ENCODE measurements around the gene CMBL. TPM values are rescaled to one million over a fixed set of nuclear protein-coding genes. Genes with fewer than 3 reads are reported as not detected.

Gene CMBL
- total RNA-seq, 2 donors from 2014 or later: 10.4 to 20.5 TPM

DNA sequence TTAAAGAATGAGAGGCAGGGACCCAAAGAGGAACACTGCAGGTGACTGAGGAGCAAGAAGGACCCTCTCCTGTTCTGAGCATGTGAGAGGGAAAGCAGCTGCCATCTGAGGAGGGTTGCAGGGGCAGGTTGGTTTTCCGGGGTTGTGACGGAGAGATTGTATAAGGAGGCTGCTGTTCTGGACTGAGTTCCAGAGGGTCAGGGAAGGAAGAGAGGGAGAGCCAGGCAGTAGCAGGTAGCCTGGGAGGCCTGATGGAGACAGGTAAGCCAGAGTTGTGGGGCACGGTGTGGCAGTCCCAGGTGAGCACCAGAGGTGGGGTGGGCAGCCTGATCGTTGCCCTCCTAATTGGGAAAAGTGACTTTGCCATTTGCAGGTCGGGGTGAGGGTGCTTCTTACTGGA, 47.8 kb downstream of the CMBL start:
- Histone ChIP-seq H3K27ac (ENCODE audit: low read depth, low read length) (no peak overlapping the region), H3K4me1 (ENCODE audit: control insufficient read depth, insufficient read depth, low read length) (peaks cover 13% of the 10 kb centered on the region), H3K9ac (ENCODE audit: extremely low read depth, low read length, poor library complexity, severe bottlenecking) (no peak overlapping the region), H3K36me3 (ENCODE audit: control insufficient read depth, insufficient read depth, low read length) (peaks cover 100% of the 10 kb centered on the region), H3K4me3 (ENCODE audit: low read length) (no peak overlapping the region), H3K9me3 (ENCODE audit: control insufficient read depth, low read length) (no peaks in the 10 kb centered on the region), H3K27me3 (ENCODE audit: control insufficient read depth, insufficient read depth, low read length, poor library complexity, severe bottlenecking) (no peaks in the 10 kb centered on the region)
- H3K27ac Mint-ChIP-seq: no peak overlapping the region
- WGBS, 2 experiments (ENCODE audit: insufficient coverage in 1 of 2, insufficient read length in 1 of 2): 95 to 97% methylated on average over 4 to 5 of the region's 5 CpGs
- TF ChIP-seq, protein P1, sequence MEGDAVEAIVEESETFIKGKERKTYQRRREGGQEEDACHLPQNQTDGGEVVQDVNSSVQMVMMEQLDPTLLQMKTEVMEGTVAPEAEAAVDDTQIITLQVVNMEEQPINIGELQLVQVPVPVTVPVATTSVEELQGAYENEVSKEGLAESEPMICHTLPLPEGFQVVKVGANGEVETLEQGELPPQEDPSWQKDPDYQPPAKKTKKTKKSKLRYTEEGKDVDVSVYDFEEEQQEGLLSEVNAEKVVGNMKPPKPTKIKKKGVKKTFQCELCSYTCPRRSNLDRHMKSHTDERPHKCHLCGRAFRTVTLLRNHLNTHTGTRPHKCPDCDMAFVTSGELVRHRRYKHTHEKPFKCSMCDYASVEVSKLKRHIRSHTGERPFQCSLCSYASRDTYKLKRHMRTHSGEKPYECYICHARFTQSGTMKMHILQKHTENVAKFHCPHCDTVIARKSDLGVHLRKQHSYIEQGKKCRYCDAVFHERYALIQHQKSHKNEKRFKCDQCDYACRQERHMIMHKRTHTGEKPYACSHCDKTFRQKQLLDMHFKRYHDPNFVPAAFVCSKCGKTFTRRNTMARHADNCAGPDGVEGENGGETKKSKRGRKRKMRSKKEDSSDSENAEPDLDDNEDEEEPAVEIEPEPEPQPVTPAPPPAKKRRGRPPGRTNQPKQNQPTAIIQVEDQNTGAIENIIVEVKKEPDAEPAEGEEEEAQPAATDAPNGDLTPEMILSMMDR (conservative IDR thresholded peaks at IDR 0.05): no peak
- peaks cover 91% of the 10 kb centered on the region for H3K36me3 Mint-ChIP-seq (ENCODE audit: low read depth)
- H3K4me1 Mint-ChIP-seq: peaks cover under 1% of the 10 kb centered on the region
- H3K27me3 Mint-ChIP-seq (ENCODE audit: insufficient read depth): no peaks in the 10 kb centered on the region
- no peak overlapping the region for H3K4me3 Mint-ChIP-seq
- H3K9me3 Mint-ChIP-seq: no peaks in the 10 kb centered on the region
- DNase-seq: no peak

DNA sequence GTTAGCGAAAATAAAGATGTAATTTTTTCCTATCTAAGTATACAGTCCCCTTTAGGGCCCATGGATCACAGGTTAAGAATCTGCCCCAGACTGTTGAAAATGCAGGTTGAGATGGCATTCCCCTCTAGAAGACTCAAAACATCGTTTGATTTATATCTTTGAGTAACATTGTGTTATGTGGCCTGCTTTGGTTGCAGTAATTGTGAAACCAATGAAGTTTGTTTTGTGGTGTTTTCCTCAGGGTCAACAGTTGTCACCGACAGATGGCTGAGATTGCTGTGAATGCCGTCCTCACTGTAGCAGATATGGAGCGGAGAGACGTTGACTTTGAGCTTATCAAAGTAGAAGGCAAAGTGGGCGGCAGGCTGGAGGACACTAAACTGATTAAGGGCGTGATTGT, 49.8 kb downstream of the CMBL start:
- H3K9ac ChIP-seq (ENCODE audit: extremely low read depth, low read length, poor library complexity, severe bottlenecking): peak overlapping the region; percentile 11
- peaks cover 1% of the 10 kb centered on the region for H3K4me1 Mint-ChIP-seq
- TF ChIP-seq, protein P1 (conservative IDR thresholded peaks at IDR 0.05): no peak
- H3K27ac Mint-ChIP-seq: no peak overlapping the region
- 71 to 97% methylated on average over 4 to 8 of the region's 8 CpGs for WGBS, 2 experiments (ENCODE audit: insufficient coverage in 1 of 2, insufficient read length in 1 of 2)
- H3K36me3 ChIP-seq (ENCODE audit: control insufficient read depth, insufficient read depth, low read length): peaks cover 96% of the 10 kb centered on the region
- H3K27me3 ChIP-seq (ENCODE audit: control insufficient read depth, insufficient read depth, low read length, poor library complexity, severe bottlenecking): no peaks in the 10 kb centered on the region
- no peak overlapping the region for H3K4me3 Mint-ChIP-seq
- no peaks in the 10 kb centered on the region for H3K9me3 Mint-ChIP-seq
- no peaks in the 10 kb centered on the region for H3K27me3 Mint-ChIP-seq (ENCODE audit: insufficient read depth)
- no peak for DNase-seq
- peaks cover 17% of the 10 kb centered on the region for H3K4me1 ChIP-seq (ENCODE audit: control insufficient read depth, insufficient read depth, low read length)
- no peak overlapping the region for H3K4me3 ChIP-seq (ENCODE audit: low read length)
- H3K9me3 ChIP-seq (ENCODE audit: control insufficient read depth, low read length): no peaks in the 10 kb centered on the region
- no peak overlapping the region for H3K27ac ChIP-seq (ENCODE audit: low read depth, low read length)
- H3K36me3 Mint-ChIP-seq (ENCODE audit: low read depth): peaks cover 85% of the 10 kb centered on the region

DNA sequence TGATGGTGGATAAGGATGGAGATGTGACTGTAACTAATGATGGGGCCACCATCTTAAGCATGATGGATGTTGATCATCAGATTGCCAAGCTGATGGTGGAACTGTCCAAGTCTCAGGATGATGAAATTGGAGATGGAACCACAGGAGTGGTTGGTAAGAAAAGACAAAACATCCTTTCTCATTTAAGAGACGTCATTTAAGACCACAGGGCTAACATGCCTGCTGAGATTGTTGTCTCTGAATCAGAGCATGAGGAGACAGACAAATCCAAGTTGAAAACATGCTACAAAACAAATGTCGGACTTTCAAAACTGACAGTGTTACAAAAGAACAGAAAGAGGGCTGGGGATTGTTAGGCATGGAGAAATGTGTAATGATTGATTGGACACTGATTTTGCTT, 53.0 kb downstream of the CMBL start:
- peak overlapping the region; percentile 10 for H3K27ac Mint-ChIP-seq
- 42 to 44% methylated on average over 2 of the region's 2 CpGs for WGBS, 2 experiments (ENCODE audit: insufficient coverage in 1 of 2, insufficient read length in 1 of 2)

More for the DNA sequence above, 53.0 kb downstream of the CMBL start:
- H3K27me3 ChIP-seq (ENCODE audit: control insufficient read depth, insufficient read depth, low read length, poor library complexity, severe bottlenecking): no peaks in the 10 kb centered on the region
- peaks cover 23% of the 10 kb centered on the region for H3K4me1 ChIP-seq (ENCODE audit: control insufficient read depth, insufficient read depth, low read length)
- Mint-ChIP-seq H3K9me3 (no peaks in the 10 kb centered on the region), H3K4me1 (peaks cover 13% of the 10 kb centered on the region), H3K4me3 (no peak overlapping the region), H3K27me3 (ENCODE audit: insufficient read depth) (no peaks in the 10 kb centered on the region), H3K36me3 (ENCODE audit: low read depth) (peaks cover 66% of the 10 kb centered on the region)
- peaks cover 76% of the 10 kb centered on the region for H3K36me3 ChIP-seq (ENCODE audit: control insufficient read depth, insufficient read depth, low read length)
- no peak overlapping the region for H3K9ac ChIP-seq (ENCODE audit: extremely low read depth, low read length, poor library complexity, severe bottlenecking)
- no peak overlapping the region for H3K4me3 ChIP-seq (ENCODE audit: low read length)
- DNase-seq: no peak
- TF ChIP-seq, protein P1 (conservative IDR thresholded peaks at IDR 0.05): no peak
- H3K9me3 ChIP-seq (ENCODE audit: control insufficient read depth, low read length): no peaks in the 10 kb centered on the region
- H3K27ac ChIP-seq (ENCODE audit: low read depth, low read length): no peak overlapping the region
